AG09309 (cell line): ENCODE data around the gene SMARCB1.

Experiments
- DNase-seq: peaks from one replicate; pipeline ENCODE4 v3.0.0-alpha.2; 2010; ENCODE audit warnings: low read depth
- H3K4me3 ChIP-seq: 2 replicates; pipeline ENCODE4 v1.5.1; 2011; ENCODE audit warnings: mild to moderate bottlenecking, low read depth, low read length, moderate library complexity; ENCODE audit not compliant: control insufficient read depth
- CTCF ChIP-seq: IDR thresholded peaks from 2 replicates; pipeline ENCODE4 v1.5.1; 2011; ENCODE audit warnings: mild to moderate bottlenecking, low read depth, low read length, inconsistent platforms; ENCODE audit not compliant: insufficient read depth, control insufficient read depth; ENCODE audit errors: missing control alignments

Gene SMARCB1

GRCh38 chr22:23842599-23842998 is 55.8 kb downstream of the SMARCB1 start:
- no peak for TF ChIP-seq CTCF
- H3K4me3 ChIP-seq: no peak overlapping the region
- no peak for DNase-seq

GRCh38 chr22:23844739-23845202 is 58.0 kb downstream of the SMARCB1 start:
- TF ChIP-seq CTCF: no peak
- H3K4me3 ChIP-seq: no peak overlapping the region
- DNase-seq: no peak

- no peak for TF ChIP-seq CTCF
- no peak for DNase-seq
These were observed 58.7 kb downstream of the SMARCB1 start for GRCh38 chr22:23845265-23846080.

GRCh38 chr22:23846081-23846469 is 59.3 kb downstream of the SMARCB1 start:
- no peak for TF ChIP-seq CTCF
- DNase-seq: no peak

More at GRCh38 chr22:23845265-23846080, 58.7 kb downstream of the SMARCB1 start:
- no peak overlapping the region for H3K4me3 ChIP-seq

GRCh38 chr22:23847310-23847920 is 60.6 kb downstream of the SMARCB1 start:
- H3K4me3 ChIP-seq: no peak overlapping the region
- no peak for TF ChIP-seq CTCF
- no peak for DNase-seq

More at GRCh38 chr22:23846081-23846469, 59.3 kb downstream of the SMARCB1 start:
- no peak overlapping the region for H3K4me3 ChIP-seq

GRCh38 chr22:23847991-23848864 is 61.5 kb downstream of the SMARCB1 start:
- no peak for TF ChIP-seq CTCF
- DNase-seq: no peak
- no peak overlapping the region for H3K4me3 ChIP-seq
